Stimulated activated CD4-positive, alpha-beta T cell treated with anti-CD3 and anti-CD28 coated beads, TNF-alpha, amount 100 ng/mL, for 4 hours (primary cell): ENCODE results near the gene CUL1.

Experiments used
- DNase-seq, 3 experiments: peaks; one replicate each; pipeline ENCODE4 v3.0.0-alpha.2; 2020; ENCODE audit warnings: low read depth in 3 of 3

CUL1 gene

DNA sequence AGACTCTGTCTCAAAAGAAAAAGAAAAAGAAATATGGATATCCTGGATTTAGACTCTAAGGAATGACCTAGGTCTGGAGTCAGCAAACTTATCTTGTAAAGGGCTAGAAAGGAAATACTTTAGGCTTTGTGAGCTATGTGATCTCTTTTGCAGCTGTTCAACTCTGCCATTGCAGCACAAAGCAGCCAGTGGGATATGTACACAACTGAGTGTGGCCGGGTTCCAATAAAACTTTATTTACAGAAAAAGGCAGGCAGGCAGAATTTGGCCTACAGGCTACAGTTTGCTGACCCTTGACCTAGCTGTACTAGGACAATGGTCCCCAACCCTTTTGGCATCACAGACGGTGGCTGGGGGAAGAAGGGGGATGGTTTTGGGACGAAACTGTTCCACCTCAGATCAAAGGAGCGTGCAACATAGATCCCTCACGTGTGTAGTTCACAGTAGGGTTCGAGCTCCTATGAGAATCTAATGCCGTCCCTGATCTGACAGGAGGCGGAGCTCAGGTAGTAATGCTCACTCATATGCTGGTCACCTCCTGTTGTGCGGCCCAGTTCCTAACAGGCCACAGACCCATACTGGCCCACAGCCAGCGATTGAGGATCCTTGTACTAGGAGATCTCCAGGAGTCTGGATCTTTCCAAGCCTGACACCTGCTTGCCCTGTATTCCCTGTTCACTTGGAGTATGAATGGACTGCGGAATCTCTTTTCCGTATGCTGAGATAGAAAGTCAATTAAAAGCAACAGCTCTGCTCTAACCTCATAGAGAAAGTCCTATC lies 63.0 kb downstream of the CUL1 start:
- no peak for DNase-seq

DNA sequence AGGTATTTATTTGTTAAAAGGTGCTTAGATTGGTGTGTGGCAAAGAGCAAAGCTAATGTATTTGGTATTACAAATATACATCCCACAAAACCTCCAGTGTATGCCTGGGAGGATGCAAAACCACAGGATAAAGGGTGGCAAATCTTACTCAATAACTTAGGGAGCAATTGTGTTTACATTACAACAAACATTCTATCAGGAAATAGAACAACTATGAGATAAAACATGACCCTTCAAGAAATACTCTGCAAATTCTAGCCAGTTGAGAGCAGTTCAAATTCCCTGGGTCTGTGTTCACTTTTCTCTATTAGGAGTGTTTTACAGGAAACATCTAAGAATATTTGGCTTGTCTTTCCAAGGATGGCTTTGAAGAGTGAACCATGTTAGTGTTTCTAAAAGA lies 64.9 kb downstream of the CUL1 start:
- no peak for DNase-seq

GRCh38 chr7:148770004-148770403 lies 71.3 kb downstream of the CUL1 start:
- no peak for DNase-seq

DNA sequence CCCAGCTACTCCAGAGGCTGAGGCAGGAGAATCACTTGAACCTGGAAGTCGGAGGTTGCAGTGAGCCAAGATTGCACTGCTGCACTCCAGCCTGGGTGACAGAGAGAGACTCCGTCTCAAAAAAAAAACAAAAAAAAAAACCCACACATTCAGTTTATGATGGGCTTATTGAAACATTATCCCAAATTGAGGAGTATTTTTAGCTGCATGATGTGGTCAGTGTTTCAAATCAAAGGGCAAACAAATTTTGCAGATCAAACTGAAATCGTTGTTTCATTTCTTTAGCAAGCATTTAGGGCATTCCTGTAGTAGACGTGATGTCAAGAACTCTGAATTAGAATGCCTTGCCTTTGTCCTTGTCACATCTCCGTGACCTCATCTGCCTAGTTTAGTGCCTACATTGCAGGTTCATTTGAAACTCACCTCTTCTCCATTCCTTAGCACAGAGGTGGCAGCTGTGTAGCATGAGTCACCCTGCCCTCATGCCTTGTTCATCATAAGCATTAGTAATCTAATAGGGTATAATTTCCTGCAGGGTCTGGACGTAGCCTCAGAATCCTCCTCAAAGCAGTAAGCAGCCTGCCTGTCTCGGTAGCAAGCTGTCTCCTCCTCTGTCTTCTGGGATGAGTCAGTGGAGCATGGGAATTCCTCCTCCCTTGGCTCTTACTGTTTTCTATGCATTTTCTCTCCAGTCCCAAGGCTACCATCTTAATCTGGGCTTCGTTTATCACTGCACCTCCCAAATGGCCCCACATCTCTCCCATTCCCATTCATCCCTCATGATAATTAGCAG lies 73.8 kb downstream of the CUL1 start:
- peak in 2 of 3 experiments; percentile 11 to 33 for DNase-seq

- no peak for DNase-seq
These were observed 74.6 kb downstream of the CUL1 start for GRCh38 chr7:148773334-148773733.

DNA sequence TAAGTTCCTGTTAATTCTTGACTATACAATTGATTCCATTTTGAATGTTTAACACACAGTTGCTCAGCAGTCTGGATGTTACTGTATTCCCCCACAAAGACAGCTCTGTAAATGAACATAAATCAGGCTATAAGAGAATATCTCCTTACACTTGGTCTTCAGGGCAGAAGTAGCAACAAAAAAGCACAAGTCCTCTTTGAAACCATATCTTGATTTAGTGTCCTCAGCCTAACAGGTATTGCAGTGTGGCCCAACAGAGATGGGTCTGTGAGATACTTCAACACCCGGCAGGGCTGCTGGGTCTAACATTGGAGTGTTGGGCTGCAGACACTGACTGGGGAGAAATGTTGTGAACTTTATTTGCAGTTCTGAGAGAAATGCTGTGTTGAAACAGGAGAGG lies 75.8 kb downstream of the CUL1 start:
- no peak for DNase-seq

DNA sequence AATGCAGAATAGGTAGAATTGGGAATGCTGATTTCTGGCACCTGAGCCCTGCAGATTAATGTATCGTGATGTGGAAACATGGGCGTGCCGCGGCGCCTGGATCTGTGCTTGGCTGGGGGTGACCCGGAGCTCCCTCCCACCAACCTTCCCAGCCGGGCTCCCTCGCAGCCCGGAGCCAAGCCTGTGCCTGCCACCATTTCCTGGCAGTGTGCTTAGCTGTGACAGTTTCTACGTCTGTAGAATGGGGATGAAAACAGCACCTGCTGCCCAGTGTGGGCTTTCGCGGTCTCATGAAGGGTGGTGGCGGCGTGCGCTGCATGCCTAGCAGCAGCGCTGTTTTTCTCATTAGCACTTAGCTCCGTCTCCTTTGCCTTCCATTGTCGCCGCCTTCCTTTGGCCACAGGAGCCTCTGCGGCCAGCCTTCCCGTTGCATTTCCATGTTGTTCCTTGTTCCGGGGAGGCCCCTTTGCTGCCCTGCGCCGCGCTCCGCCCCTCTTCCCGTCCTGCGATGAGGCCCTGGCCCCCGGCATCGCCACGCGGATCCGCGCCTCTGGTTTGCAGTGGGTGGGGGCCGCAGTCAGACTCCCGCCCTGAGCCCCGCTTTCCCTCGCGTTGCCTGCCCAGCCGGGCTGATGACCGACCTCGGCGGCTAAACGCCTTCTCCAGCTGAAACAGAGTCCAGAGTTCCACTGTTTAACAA lies 84.2 kb downstream of the CUL1 start:
- no peak for DNase-seq

DNA sequence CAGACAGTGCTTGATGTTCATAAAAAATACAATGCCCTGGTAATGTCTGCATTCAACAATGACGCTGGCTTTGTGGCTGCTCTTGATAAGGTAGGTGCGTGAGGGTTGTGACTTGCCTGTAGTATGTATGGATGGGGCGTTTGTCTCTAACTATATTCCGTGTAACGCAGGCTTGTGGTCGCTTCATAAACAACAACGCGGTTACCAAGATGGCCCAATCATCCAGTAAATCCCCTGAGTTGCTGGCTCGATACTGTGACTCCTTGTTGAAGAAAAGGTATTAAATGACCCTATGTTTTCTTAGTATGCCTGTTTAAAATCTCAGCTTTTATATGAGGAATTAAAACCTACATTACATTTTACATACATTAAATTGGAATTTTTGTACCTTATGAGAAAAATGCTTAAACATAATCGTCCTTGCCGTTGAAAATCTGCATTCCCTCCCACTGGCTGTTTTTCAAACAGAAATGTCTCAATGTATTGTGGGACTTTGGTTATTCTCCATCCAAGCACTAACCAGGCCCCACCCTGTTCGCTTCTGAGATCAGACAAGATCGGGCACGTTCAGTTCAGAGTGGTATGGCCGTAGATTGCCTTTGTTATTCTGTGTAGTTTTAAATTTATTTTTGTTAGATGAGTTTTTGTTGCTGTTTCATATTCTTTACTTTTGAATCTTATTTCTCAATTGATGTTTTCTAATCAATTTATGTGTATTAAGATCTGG lies 85.3 kb downstream of the CUL1 start:
- no peak for DNase-seq

DNA sequence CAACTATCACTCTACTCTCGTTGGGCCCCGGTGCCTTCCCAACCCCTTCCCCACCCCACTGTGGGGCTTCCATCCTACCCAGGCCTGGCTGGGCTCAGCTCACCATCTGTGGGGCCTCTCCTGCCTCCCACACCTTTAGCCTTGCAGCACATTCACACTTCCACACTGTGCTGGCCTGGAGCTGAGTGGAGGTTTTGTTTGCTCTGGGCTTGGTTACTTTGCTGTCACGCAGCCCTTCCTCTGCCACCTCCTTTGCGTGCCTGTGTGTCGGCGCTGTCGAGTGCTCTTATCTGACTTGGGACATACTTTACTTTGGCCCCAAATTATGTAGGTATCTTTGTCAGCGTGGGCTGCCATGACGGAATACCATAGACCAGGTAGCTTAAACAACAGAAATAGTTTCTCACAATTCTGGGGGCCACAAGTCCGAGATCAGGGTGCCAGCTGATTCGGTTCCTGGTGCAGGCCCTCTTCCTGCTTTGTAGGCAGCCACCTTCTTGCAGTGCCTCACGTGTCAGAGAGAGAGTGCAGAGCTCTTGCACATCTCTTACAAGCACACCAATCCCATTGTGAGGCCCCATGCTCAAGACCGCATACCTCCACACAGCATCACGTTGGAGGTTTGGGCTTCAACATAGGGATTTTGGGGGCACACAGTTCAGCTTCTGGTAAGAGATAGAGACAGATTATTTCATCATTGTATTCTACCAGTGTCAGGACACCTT lies 89.0 kb downstream of the CUL1 start:
- DNase-seq, result no peak

GRCh38 chr7:148789220-148789619 lies 90.5 kb downstream of the CUL1 start:
- DNase-seq, result no peak

DNA sequence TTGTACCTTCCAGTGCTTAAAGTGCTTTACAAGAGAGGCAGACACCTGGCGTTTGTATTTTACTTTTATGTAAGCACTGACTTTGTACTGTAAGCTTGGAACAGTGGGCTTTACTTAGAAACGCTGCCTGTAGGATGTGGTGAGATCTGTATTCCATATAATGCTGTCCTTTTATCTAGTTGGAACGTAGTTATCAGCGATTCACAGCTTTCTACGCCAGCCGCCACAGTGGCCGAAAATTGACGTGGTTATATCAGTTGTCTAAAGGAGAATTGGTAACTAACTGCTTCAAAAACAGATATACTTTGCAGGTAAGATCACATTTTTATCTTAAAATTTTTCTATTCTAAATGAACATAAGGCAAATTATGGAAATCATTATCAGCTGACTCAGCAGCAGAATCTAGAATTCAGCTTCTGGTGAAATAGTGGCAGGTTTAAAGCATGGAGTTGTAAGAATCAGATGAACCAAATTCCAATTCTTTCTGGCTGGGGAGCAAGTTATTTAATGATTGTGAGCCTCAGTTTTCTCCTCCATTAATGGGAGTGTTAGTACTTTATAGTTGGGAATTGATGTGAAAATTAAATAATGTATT lies 91.5 kb downstream of the CUL1 start:
- DNase-seq, result no peak

GRCh38 chr7:148790850-148791249 lies 92.1 kb downstream of the CUL1 start:
- no peak for DNase-seq

GRCh38 chr7:148791546-148791945 lies 92.8 kb downstream of the CUL1 start:
- no peak for DNase-seq

GRCh38 chr7:148793590-148793989 lies 94.9 kb downstream of the CUL1 start:
- DNase-seq, result no peak

GRCh38 chr7:148794476-148794875 lies 95.8 kb downstream of the CUL1 start:
- DNase-seq, result no peak

- no peak for DNase-seq
These were observed 98.1 kb downstream of the CUL1 start for GRCh38 chr7:148796841-148797240.

DNA sequence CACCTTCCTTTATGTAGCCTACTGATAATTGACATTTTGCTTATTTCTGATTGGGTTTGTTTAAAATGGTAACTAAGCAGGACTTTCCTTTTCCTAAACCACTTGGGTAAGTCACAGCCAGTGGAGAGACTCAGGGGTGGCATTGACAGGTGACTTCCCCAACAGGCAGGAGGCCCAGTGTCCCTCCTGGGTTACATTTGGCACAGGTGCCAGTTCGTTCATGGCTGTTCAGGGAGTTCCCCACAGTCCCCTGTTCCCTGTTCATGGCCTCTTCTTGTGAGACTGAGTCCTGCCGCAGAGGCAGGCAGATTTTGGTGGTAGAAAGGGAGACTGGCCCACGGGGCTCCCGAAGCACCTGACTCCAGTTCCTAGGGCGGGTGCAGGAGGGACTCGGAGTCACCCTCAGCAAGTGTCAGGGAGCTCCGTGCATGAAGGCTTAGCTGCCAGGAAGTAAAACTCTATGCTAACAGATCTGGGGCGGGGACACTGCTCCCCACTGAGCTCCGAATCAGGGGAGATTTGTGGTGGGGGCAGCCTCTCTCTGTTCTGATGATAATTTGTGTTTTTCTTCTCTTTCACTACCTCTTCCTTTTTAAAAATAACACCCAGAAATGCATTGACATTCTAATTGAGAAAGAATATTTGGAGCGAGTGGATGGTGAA lies 101.3 kb downstream of the CUL1 start:
- DNase-seq, result no peak

- no peak for DNase-seq
These were observed 102.0 kb downstream of the CUL1 start for GRCh38 chr7:148800677-148801076.

DNA sequence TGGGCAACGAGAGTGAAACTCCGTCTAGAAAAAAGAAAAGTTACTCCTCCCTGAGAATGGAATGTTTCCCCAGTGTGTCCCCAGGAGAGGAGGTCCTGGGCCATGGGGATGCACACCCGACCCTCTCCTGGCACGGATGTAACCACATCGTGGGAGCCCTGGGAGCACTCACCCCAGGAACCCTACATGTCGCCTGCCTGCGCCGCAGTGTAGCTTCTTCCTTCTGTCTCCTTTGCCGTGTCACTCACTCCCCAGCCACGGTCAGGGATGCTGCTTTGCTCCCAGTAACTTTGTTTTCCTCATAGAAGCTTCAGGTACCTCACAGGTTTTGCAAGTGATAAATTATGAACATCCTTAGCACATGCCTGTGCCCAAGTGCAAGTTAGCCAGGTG lies 103.4 kb downstream of the CUL1 start:
- DNase-seq, result no peak

- no peak for DNase-seq
These were observed 104.4 kb downstream of the CUL1 start for GRCh38 chr7:148803094-148803493.
